Measurements from ENCODE around the gene GRXCR2. TPM values are rescaled to one million over a fixed set of nuclear protein-coding genes. Genes with fewer than 3 reads are reported as not detected.

GRXCR2 gene
- total RNA-seq, 2 experiments from 2014 or later = not detected

GRCh38 chr5:145859897-145860296, 12.9 kb downstream of the GRXCR2 start:
- no peak overlapping the region for H3K27ac Mint-ChIP-seq
- H3K4me3 Mint-ChIP-seq = no peak overlapping the region
- no peak for DNase-seq
- H3K9me3 Mint-ChIP-seq = no peaks in the 10 kb centered on the region
- H3K4me1 Mint-ChIP-seq = peaks cover 1% of the 10 kb centered on the region
- peaks cover 10% of the 10 kb centered on the region for H3K27me3 Mint-ChIP-seq
- no peak for ATAC-seq (ENCODE audit: low read depth)
- no peaks in the 10 kb centered on the region for H3K36me3 Mint-ChIP-seq
- POLR2A ChIA-PET = no interaction called here

GRCh38 chr5:145859453-145859852, 13.4 kb downstream of the GRXCR2 start:
- Mint-ChIP-seq H3K27ac (no peak overlapping the region), H3K9me3 (no peaks in the 10 kb centered on the region), H3K4me3 (no peak overlapping the region), H3K4me1 (peaks cover 1% of the 10 kb centered on the region), H3K36me3 (no peaks in the 10 kb centered on the region), H3K27me3 (peaks cover 10% of the 10 kb centered on the region)
- POLR2A ChIA-PET = no interaction called here
- DNase-seq = no peak
- ATAC-seq (ENCODE audit: low read depth) = no peak

GRCh38 chr5:145858959-145859358, 13.9 kb downstream of the GRXCR2 start:
- H3K4me3 Mint-ChIP-seq = no peak overlapping the region
- H3K27ac Mint-ChIP-seq = no peak overlapping the region
- H3K9me3 Mint-ChIP-seq = no peaks in the 10 kb centered on the region
- peaks cover 1% of the 10 kb centered on the region for H3K4me1 Mint-ChIP-seq
- H3K36me3 Mint-ChIP-seq = no peaks in the 10 kb centered on the region
- DNase-seq (no peak), ATAC-seq (ENCODE audit: low read depth) (no peak)
- POLR2A ChIA-PET = no interaction called here
- peaks cover 10% of the 10 kb centered on the region for H3K27me3 Mint-ChIP-seq

- H3K27me3 Mint-ChIP-seq = peaks cover 12% of the 10 kb centered on the region
- no peak overlapping the region for H3K27ac Mint-ChIP-seq
- no peaks in the 10 kb centered on the region for H3K36me3 Mint-ChIP-seq
- H3K9me3 Mint-ChIP-seq = no peaks in the 10 kb centered on the region
- DNase-seq = no peak
- peak overlapping the region; percentile 40 for H3K4me3 Mint-ChIP-seq
- POLR2A ChIA-PET = no interaction called here
- ATAC-seq (ENCODE audit: low read depth) = no peak
- peaks cover 1% of the 10 kb centered on the region for H3K4me1 Mint-ChIP-seq
These were observed 16.5 kb downstream of the GRXCR2 start for GRCh38 chr5:145856285-145856818.

GRCh38 chr5:145855763-145856267, 17.0 kb downstream of the GRXCR2 start:
- H3K27me3 Mint-ChIP-seq = peaks cover 12% of the 10 kb centered on the region
- peaks cover 1% of the 10 kb centered on the region for H3K4me1 Mint-ChIP-seq
- no peaks in the 10 kb centered on the region for H3K9me3 Mint-ChIP-seq
- no peak for ATAC-seq (ENCODE audit: low read depth)
- H3K36me3 Mint-ChIP-seq = no peaks in the 10 kb centered on the region
- H3K4me3 Mint-ChIP-seq = no peak overlapping the region
- DNase-seq = no peak
- POLR2A ChIA-PET = no interaction called here
- no peak overlapping the region for H3K27ac Mint-ChIP-seq

- POLR2A ChIA-PET = no interaction called here
- H3K27ac Mint-ChIP-seq = no peak overlapping the region
- DNase-seq = no peak
- H3K4me1 Mint-ChIP-seq = peaks cover 1% of the 10 kb centered on the region
- H3K27me3 Mint-ChIP-seq = peaks cover 14% of the 10 kb centered on the region
- no peaks in the 10 kb centered on the region for H3K9me3 Mint-ChIP-seq
- no peak overlapping the region for H3K4me3 Mint-ChIP-seq
- no peaks in the 10 kb centered on the region for H3K36me3 Mint-ChIP-seq
- ATAC-seq (ENCODE audit: low read depth) = no peak
These were observed 18.1 kb downstream of the GRXCR2 start for GRCh38 chr5:145854651-145855258.

- DNase-seq (no peak), ATAC-seq (ENCODE audit: low read depth) (no peak)
- Mint-ChIP-seq H3K4me3 (no peak overlapping the region), H3K27ac (no peak overlapping the region), H3K27me3 (peaks cover 14% of the 10 kb centered on the region), H3K4me1 (peaks cover 1% of the 10 kb centered on the region), H3K9me3 (no peaks in the 10 kb centered on the region), H3K36me3 (no peaks in the 10 kb centered on the region)
- POLR2A ChIA-PET = no interaction called here
These were observed 18.9 kb downstream of the GRXCR2 start for GRCh38 chr5:145853781-145854376.

GRCh38 chr5:145852990-145853389, 19.8 kb downstream of the GRXCR2 start:
- ATAC-seq (ENCODE audit: low read depth) (no peak), DNase-seq (no peak)
- H3K27ac Mint-ChIP-seq = no peak overlapping the region
- POLR2A ChIA-PET = no interaction called here
- peaks cover 14% of the 10 kb centered on the region for H3K27me3 Mint-ChIP-seq
- no peaks in the 10 kb centered on the region for H3K36me3 Mint-ChIP-seq
- peaks cover 1% of the 10 kb centered on the region for H3K4me1 Mint-ChIP-seq
- H3K9me3 Mint-ChIP-seq = no peaks in the 10 kb centered on the region
- no peak overlapping the region for H3K4me3 Mint-ChIP-seq

- no peak overlapping the region for H3K4me3 Mint-ChIP-seq
- H3K9me3 Mint-ChIP-seq = no peaks in the 10 kb centered on the region
- H3K27me3 Mint-ChIP-seq = peaks cover 4% of the 10 kb centered on the region
- no peaks in the 10 kb centered on the region for H3K4me1 Mint-ChIP-seq
- ATAC-seq (ENCODE audit: low read depth) (no peak), DNase-seq (no peak)
- no peaks in the 10 kb centered on the region for H3K36me3 Mint-ChIP-seq
- POLR2A ChIA-PET = no interaction called here
- no peak overlapping the region for H3K27ac Mint-ChIP-seq
These were observed 24.0 kb downstream of the GRXCR2 start for GRCh38 chr5:145848854-145849253.

- H3K4me1 Mint-ChIP-seq = no peaks in the 10 kb centered on the region
- DNase-seq = no peak
- H3K36me3 Mint-ChIP-seq = no peaks in the 10 kb centered on the region
- POLR2A ChIA-PET = no interaction called here
- no peaks in the 10 kb centered on the region for H3K9me3 Mint-ChIP-seq
- H3K27me3 Mint-ChIP-seq = peaks cover 5% of the 10 kb centered on the region
- no peak overlapping the region for H3K27ac Mint-ChIP-seq
- no peak overlapping the region for H3K4me3 Mint-ChIP-seq
- no peak for ATAC-seq (ENCODE audit: low read depth)
These were observed 25.0 kb downstream of the GRXCR2 start for GRCh38 chr5:145847499-145848497.

GRCh38 chr5:145846081-145846480, 26.7 kb downstream of the GRXCR2 start:
- no peak for ATAC-seq (ENCODE audit: low read depth)
- Mint-ChIP-seq H3K4me1 (no peaks in the 10 kb centered on the region), H3K27ac (no peak overlapping the region), H3K36me3 (no peaks in the 10 kb centered on the region), H3K27me3 (peaks cover 5% of the 10 kb centered on the region), H3K9me3 (no peaks in the 10 kb centered on the region), H3K4me3 (no peak overlapping the region)
- no peak for DNase-seq
- POLR2A ChIA-PET = no interaction called here

GRCh38 chr5:145841299-145841698, 31.5 kb downstream of the GRXCR2 start:
- Mint-ChIP-seq H3K9me3 (no peaks in the 10 kb centered on the region), H3K27ac (no peak overlapping the region), H3K4me3 (no peak overlapping the region), H3K27me3 (peaks cover 13% of the 10 kb centered on the region), H3K36me3 (no peaks in the 10 kb centered on the region), H3K4me1 (no peaks in the 10 kb centered on the region)
- ATAC-seq (ENCODE audit: low read depth) = no peak
- no peak for DNase-seq
- POLR2A ChIA-PET = no interaction called here

- no peak overlapping the region for H3K4me3 Mint-ChIP-seq
- peaks cover 13% of the 10 kb centered on the region for H3K27me3 Mint-ChIP-seq
- H3K36me3 Mint-ChIP-seq = no peaks in the 10 kb centered on the region
- POLR2A ChIA-PET = no interaction called here
- H3K9me3 Mint-ChIP-seq = no peaks in the 10 kb centered on the region
- H3K4me1 Mint-ChIP-seq = peaks cover 2% of the 10 kb centered on the region
- no peak overlapping the region for H3K27ac Mint-ChIP-seq
- no peak for ATAC-seq (ENCODE audit: low read depth)
- no peak for DNase-seq
These were observed 32.2 kb downstream of the GRXCR2 start for GRCh38 chr5:145840458-145841132.

Measured in activated naive CD8-positive, alpha-beta T cell treated with anti-CD3 and anti-CD28 coated beads, Interleukin-2, amount 10 ng/mL, durations not matched to agents 7 days and 5 days (primary cell).